T-helper 1 cell treated with Interleukin-12 subunit alpha and Interleukin-12 subunit beta and Interleukin-4 antibody, amounts not matched to agents 30 ng/mL and 1 ng/mL, for 36 hours (primary cell): ENCODE measurements around the gene ETNK2. TPM values are rescaled to one million over a fixed set of nuclear protein-coding genes. Genes with fewer than 3 reads are reported as not detected.

ENCODE experiments used
- intact Hi-C: fragments of 100-400 bp; cut with micrococcal nuclease; formaldehyde crosslinking; loops from one replicate; pipeline ENCODE4 v1.15.1; 2024
- total RNA-seq: library from RNA; stranded (reverse); gene quantifications from 2 replicates; pipeline ENCODE4 v1.2.3, GENCODE V29; 2022

ETNK2 gene
- total RNA-seq, 1 donor from 2014 or later, result not detected

GRCh38 chr1:204149107-204149506 is 2.7 kb downstream of the ETNK2 start:
- intact Hi-C loops, result no loop called here

GRCh38 chr1:204147406-204148383 is 4.1 kb downstream of the ETNK2 start:
- intact Hi-C loops, result no loop called here

GRCh38 chr1:204146965-204147364 is 4.9 kb downstream of the ETNK2 start:
- intact Hi-C loops, result no loop called here

GRCh38 chr1:204146309-204146708 is 5.5 kb downstream of the ETNK2 start:
- intact Hi-C loops, result no loop called here

GRCh38 chr1:204145033-204145504 is 6.8 kb downstream of the ETNK2 start:
- intact Hi-C loops, result no loop called here

- intact Hi-C loops, result no loop called here
Observed at GRCh38 chr1:204143276-204144041, 8.4 kb downstream of the ETNK2 start.

GRCh38 chr1:204142032-204142974 is 9.5 kb downstream of the ETNK2 start:
- intact Hi-C loops, result no loop called here

- intact Hi-C loops, result no loop called here
Observed at GRCh38 chr1:204141131-204141530, 10.7 kb downstream of the ETNK2 start.

- intact Hi-C loops, result no loop called here
Observed at GRCh38 chr1:204139952-204140351, 11.9 kb downstream of the ETNK2 start.

- intact Hi-C loops, result no loop called here
Observed at GRCh38 chr1:204139088-204139487, 12.8 kb downstream of the ETNK2 start.

GRCh38 chr1:204136814-204137213 is 15.0 kb downstream of the ETNK2 start:
- intact Hi-C loops, result no loop called here

- intact Hi-C loops, result no loop called here
Observed at GRCh38 chr1:204134103-204134502, 17.7 kb downstream of the ETNK2 start.

- intact Hi-C loops, result no loop called here
Observed at GRCh38 chr1:204132718-204133117, 19.1 kb downstream of the ETNK2 start.

GRCh38 chr1:204131978-204132377 is 19.9 kb downstream of the ETNK2 start:
- intact Hi-C loops, result no loop called here

GRCh38 chr1:204130981-204131892 is 20.6 kb downstream of the ETNK2 start:
- intact Hi-C loops, result no loop called here

GRCh38 chr1:204130178-204130577 is 21.7 kb downstream of the ETNK2 start:
- intact Hi-C loops, result no loop called here

GRCh38 chr1:204128964-204129896 is 22.6 kb downstream of the ETNK2 start:
- intact Hi-C loops, result loop anchor here (1.0 to 2.0 kb wide), 3 partner anchors 258 to 625 kb away; partner anchors contain the start of gene SNRPE

GRCh38 chr1:204128464-204128963 is 23.3 kb downstream of the ETNK2 start:
- intact Hi-C loops, result loop anchor here (2.0 kb wide), 1 partner anchor 258 kb away; no protein-coding TSS in a partner anchor
